Neuronal stem cell (in vitro differentiated cells): Measurements from ENCODE around the gene MAN2A1.

Experiments used
- DNase-seq: peaks from one replicate; pipeline ENCODE4 v3.0.0-alpha.2; 2013; ENCODE audit warnings: low spot score
- H2AFZ ChIP-seq: one replicate; pipeline ENCODE4 v1.6.1; 2013; ENCODE audit warnings: mild to moderate bottlenecking, low read length, inconsistent platforms
- H2AK5ac ChIP-seq: 2 replicates; pipeline ENCODE4 v1.6.1; 2013; ENCODE audit warnings: low read depth, mild to moderate bottlenecking, inconsistent platforms, low read length, moderate library complexity, mixed read lengths
- H2BK120ac ChIP-seq: 2 replicates; pipeline ENCODE4 v1.6.1; 2013; ENCODE audit warnings: low read depth, mild to moderate bottlenecking, inconsistent platforms, low read length, moderate library complexity, mixed read lengths
- H2BK12ac ChIP-seq: one replicate; pipeline ENCODE4 v1.6.1; 2013; ENCODE audit warnings: low read length, inconsistent platforms
- H2BK15ac ChIP-seq: 2 replicates; pipeline ENCODE4 v1.6.1; 2013; ENCODE audit warnings: mild to moderate bottlenecking, low read length, inconsistent platforms, mixed read lengths
- H2BK5ac ChIP-seq: one replicate; pipeline ENCODE4 v1.6.1; 2013; ENCODE audit warnings: inconsistent platforms, mild to moderate bottlenecking, low read length, moderate library complexity
- H3K14ac ChIP-seq: one replicate; pipeline ENCODE4 v1.6.1; 2013; ENCODE audit warnings: low read length, inconsistent platforms
- H3K18ac ChIP-seq: 2 replicates; pipeline ENCODE4 v1.6.1; 2013; ENCODE audit warnings: low read length, inconsistent platforms
- H3K23ac ChIP-seq: 2 replicates; pipeline ENCODE4 v1.6.1; 2013; ENCODE audit warnings: low read depth, mild to moderate bottlenecking, mixed read lengths, low read length, inconsistent platforms; ENCODE audit not compliant: poor library complexity
- H3K27ac ChIP-seq: replicated peaks from 3 replicates; pipeline ENCODE4 v1.5.1; 2013; ENCODE audit warnings: low read length, inconsistent platforms
- H3K27me3 ChIP-seq, 3 experiments: 2 replicates each; pipeline ENCODE4 v1.6.1; 2013; ENCODE audit warnings: low read length in 3 of 3, mild to moderate bottlenecking in 2 of 3, inconsistent platforms in 1 of 3, low read depth in 1 of 3, mixed read lengths in 1 of 3, moderate library complexity in 1 of 3; ENCODE audit not compliant: control insufficient read depth in 3 of 3, insufficient read depth in 3 of 3
- H3K36me3 ChIP-seq, 2 donors: replicated peaks in 1 of 2; 2 replicates each; pipeline ENCODE4 v1.6.1; 2013; ENCODE audit warnings: low read length in 2 of 2; ENCODE audit not compliant: control insufficient read depth in 2 of 2, insufficient read depth in 2 of 2
- H3K4ac ChIP-seq: 2 replicates; pipeline ENCODE4 v1.6.1; 2013; ENCODE audit warnings: inconsistent platforms, mild to moderate bottlenecking, low read length, moderate library complexity
- H3K4me1 ChIP-seq, 2 donors: 1 replicate in 1 of 2; 2 replicates in 1 of 2; pipeline ENCODE4 v1.6.1; 2013; ENCODE audit warnings: low read length in 2 of 2, low read depth in 1 of 2; ENCODE audit not compliant: control insufficient read depth in 2 of 2, insufficient read depth in 1 of 2
- H3K4me2 ChIP-seq: one replicate; pipeline ENCODE4 v1.6.1; 2013; ENCODE audit warnings: mild to moderate bottlenecking, low read length, inconsistent platforms; ENCODE audit not compliant: insufficient read depth, poor library complexity, severe bottlenecking
- H3K4me3 ChIP-seq, 2 donors: 2 replicates each; pipeline ENCODE4 v1.5.1; 2013; ENCODE audit warnings: low read length in 2 of 2, mild to moderate bottlenecking in 2 of 2, inconsistent platforms in 1 of 2, moderate library complexity in 1 of 2
- H3K79me1 ChIP-seq: one replicate; pipeline ENCODE4 v1.6.1; 2013; ENCODE audit warnings: low read depth, mild to moderate bottlenecking, inconsistent platforms, low read length, moderate library complexity
- H3K9ac ChIP-seq: one replicate; pipeline ENCODE4 v1.6.1; 2013; ENCODE audit warnings: mild to moderate bottlenecking, low read depth, low read length, inconsistent platforms; ENCODE audit not compliant: poor library complexity
- H3K9me3 ChIP-seq, 2 donors: replicated peaks in 1 of 2; 2 replicates each; pipeline versions ENCODE3 to v1.6.1; 2013; ENCODE audit warnings: low read length in 2 of 2, mild to moderate bottlenecking in 2 of 2, inconsistent platforms in 1 of 2, low read depth in 1 of 2, mixed read lengths in 1 of 2, moderate library complexity in 1 of 2; ENCODE audit not compliant: control insufficient read depth in 2 of 2, insufficient read depth in 1 of 2
- H4K8ac ChIP-seq: one replicate; pipeline ENCODE4 v1.6.1; 2013; ENCODE audit warnings: low read depth, mild to moderate bottlenecking, inconsistent platforms, low read length, moderate library complexity
- H4K91ac ChIP-seq: one replicate; pipeline ENCODE4 v1.6.1; 2013; ENCODE audit warnings: low read length, low read depth, mild to moderate bottlenecking, inconsistent platforms; ENCODE audit not compliant: poor library complexity
- WGBS, 2 donors: extraction: QIAGEN DNeasy Blood & Tissue Kit; methylation state at CpG; one replicate each; pipeline ENCODE4 v1.1.7; 2013; ENCODE audit warnings: missing lambda C conversion rate in 2 of 2, mixed read lengths in 1 of 2; ENCODE audit not compliant: insufficient read length in 2 of 2, insufficient replicate concordance in 1 of 2; ENCODE audit errors: extremely low coverage in 2 of 2; 5-methylcytosine and 5-hydroxymethylcytosine counted together

MAN2A1 gene

GRCh38 chr5:109701252-109701651, 11.5 kb downstream of the MAN2A1 start:
- peaks cover 2 to 37% of the 10 kb centered on the region in 2 donors for H3K36me3 ChIP-seq
- H2AFZ ChIP-seq: no peak overlapping the region
- no peak overlapping the region for H2AK5ac ChIP-seq
- H3K4me1 ChIP-seq: peaks cover 0 to 11% of the 10 kb centered on the region in 2 donors
- no peaks in the 10 kb centered on the region for H3K79me1 ChIP-seq
- no peak overlapping the region for H3K4me3 ChIP-seq
- WGBS, 2 donors: no CpG with 5 or more reads among the region's 2 CpGs
- H3K27ac ChIP-seq: no peak overlapping the region
- DNase-seq: no peak
- H2BK15ac ChIP-seq: no peak overlapping the region
- H3K27me3 ChIP-seq: no peaks in the 10 kb centered on the region
- H3K18ac ChIP-seq: no peak overlapping the region
- H3K23ac ChIP-seq: no peak overlapping the region
- no peak overlapping the region for H4K91ac ChIP-seq
- no peak overlapping the region for H2BK120ac ChIP-seq
- no peak overlapping the region for H3K4ac ChIP-seq
- no peak overlapping the region for H3K14ac ChIP-seq
- H2BK5ac ChIP-seq: no peak overlapping the region
- peaks cover 0 to 25% of the 10 kb centered on the region in 2 donors for H3K9me3 ChIP-seq
- H3K4me2 ChIP-seq: no peak overlapping the region
- H2BK12ac ChIP-seq: no peak overlapping the region
- no peak overlapping the region for H4K8ac ChIP-seq
- no peak overlapping the region for H3K9ac ChIP-seq

GRCh38 chr5:109701792-109702191, 12.1 kb downstream of the MAN2A1 start:
- no peaks in the 10 kb centered on the region for H3K79me1 ChIP-seq
- no peaks in the 10 kb centered on the region for H3K27me3 ChIP-seq
- H2BK120ac ChIP-seq: no peak overlapping the region
- no peak overlapping the region for H3K4me3 ChIP-seq
- no peak overlapping the region for H3K27ac ChIP-seq
- peaks cover 0 to 25% of the 10 kb centered on the region in 2 donors for H3K9me3 ChIP-seq
- H2AK5ac ChIP-seq: no peak overlapping the region
- H3K23ac ChIP-seq: no peak overlapping the region
- no CpG with 5 or more reads among the region's 2 CpGs for WGBS, 2 donors
- H2AFZ ChIP-seq: no peak overlapping the region
- no peak overlapping the region for H3K18ac ChIP-seq
- no peak overlapping the region for H2BK15ac ChIP-seq
- no peak overlapping the region for H3K9ac ChIP-seq
- peaks cover 0 to 8% of the 10 kb centered on the region in 2 donors for H3K4me1 ChIP-seq
- no peak overlapping the region for H2BK5ac ChIP-seq
- no peak overlapping the region for H2BK12ac ChIP-seq
- no peak for DNase-seq
- no peak overlapping the region for H4K91ac ChIP-seq
- no peak overlapping the region for H3K4ac ChIP-seq
- peaks cover 2 to 36% of the 10 kb centered on the region in 2 donors for H3K36me3 ChIP-seq
- no peak overlapping the region for H3K14ac ChIP-seq
- H3K4me2 ChIP-seq: no peak overlapping the region
- no peak overlapping the region for H4K8ac ChIP-seq

- Histone ChIP-seq H3K9ac (no peak overlapping the region), H3K79me1 (no peaks in the 10 kb centered on the region), H3K18ac (no peak overlapping the region), H3K27ac (no peak overlapping the region), H2AFZ (no peak overlapping the region), H3K4me2 (no peak overlapping the region), H4K91ac (no peak overlapping the region), H2AK5ac (no peak overlapping the region), H4K8ac (no peak overlapping the region), H3K23ac (no peak overlapping the region), H3K4ac (no peak overlapping the region), H3K27me3 (no peaks in the 10 kb centered on the region), H2BK15ac (no peak overlapping the region), H3K14ac (no peak overlapping the region), H3K4me1 (peaks cover 0 to 8% of the 10 kb centered on the region in 2 donors), H2BK5ac (no peak overlapping the region), H2BK120ac (no peak overlapping the region), H2BK12ac (no peak overlapping the region), H3K4me3 (no peak overlapping the region), H3K9me3 (peaks cover 0 to 20% of the 10 kb centered on the region in 2 donors), H3K36me3 (peaks cover 0 to 35% of the 10 kb centered on the region in 2 donors)
- DNase-seq: no peak
Observed at GRCh38 chr5:109703166-109703565, 13.4 kb downstream of the MAN2A1 start.

GRCh38 chr5:109703829-109704228, 14.1 kb downstream of the MAN2A1 start:
- H3K23ac ChIP-seq: no peak overlapping the region
- H2AK5ac ChIP-seq: no peak overlapping the region
- H3K9me3 ChIP-seq: peaks cover 0 to 15% of the 10 kb centered on the region in 2 donors
- H3K27ac ChIP-seq: no peak overlapping the region
- H3K79me1 ChIP-seq: no peaks in the 10 kb centered on the region
- H3K27me3 ChIP-seq: no peaks in the 10 kb centered on the region
- H3K18ac ChIP-seq: no peak overlapping the region
- H2BK12ac ChIP-seq: no peak overlapping the region
- no peak overlapping the region for H3K9ac ChIP-seq
- peaks cover 0 to 8% of the 10 kb centered on the region in 2 donors for H3K4me1 ChIP-seq
- no peak overlapping the region for H3K4ac ChIP-seq
- H3K4me3 ChIP-seq: no peak overlapping the region
- H4K8ac ChIP-seq: no peak overlapping the region
- no peak overlapping the region for H3K14ac ChIP-seq
- peaks cover 0 to 28% of the 10 kb centered on the region in 2 donors for H3K36me3 ChIP-seq
- WGBS, 2 donors: no CpG with 5 or more reads among the region's 1 CpG
- H2BK120ac ChIP-seq: no peak overlapping the region
- no peak overlapping the region for H2BK5ac ChIP-seq
- DNase-seq: no peak
- no peak overlapping the region for H2AFZ ChIP-seq
- no peak overlapping the region for H4K91ac ChIP-seq
- no peak overlapping the region for H3K4me2 ChIP-seq
- no peak overlapping the region for H2BK15ac ChIP-seq
